PFSK-1 (cell line): Measurements from ENCODE around the gene AGFG2.

Experiments used
- FOXP2 ChIP-seq: optimal IDR thresholded peaks from 2 replicates; pipeline ENCODE3; 2011; ENCODE audit warnings: borderline replicate concordance, control low read depth, inconsistent platforms; ENCODE audit not compliant: insufficient read depth; ENCODE audit errors: extremely low read length, extremely low read depth
- POLR2AphosphoS5 ChIP-seq: IDR thresholded peaks from 2 replicates; pipeline ENCODE4 v1.6.1; 2012; ENCODE audit warnings: low read depth, mild to moderate bottlenecking, control low read depth, low read length, moderate library complexity
- TAF1 ChIP-seq: IDR thresholded peaks from 2 replicates; pipeline ENCODE4 v1.6.1; 2012; ENCODE audit warnings: low read length, control low read depth, borderline replicate concordance; ENCODE audit not compliant: insufficient read depth
- TF ChIP-seq, protein P1 (sequence below), 2 experiments: IDR thresholded peaks; 2 replicates each; pipeline versions ENCODE4 v1.6.1 to v1.8.0; 2011 to 2012; ENCODE audit warnings: low read depth in 2 of 2, low read length in 2 of 2, control low read depth in 1 of 2, inconsistent platforms in 1 of 2, mild to moderate bottlenecking in 1 of 2, moderate library complexity in 1 of 2; ENCODE audit not compliant: insufficient read depth in 1 of 2

DNA sequence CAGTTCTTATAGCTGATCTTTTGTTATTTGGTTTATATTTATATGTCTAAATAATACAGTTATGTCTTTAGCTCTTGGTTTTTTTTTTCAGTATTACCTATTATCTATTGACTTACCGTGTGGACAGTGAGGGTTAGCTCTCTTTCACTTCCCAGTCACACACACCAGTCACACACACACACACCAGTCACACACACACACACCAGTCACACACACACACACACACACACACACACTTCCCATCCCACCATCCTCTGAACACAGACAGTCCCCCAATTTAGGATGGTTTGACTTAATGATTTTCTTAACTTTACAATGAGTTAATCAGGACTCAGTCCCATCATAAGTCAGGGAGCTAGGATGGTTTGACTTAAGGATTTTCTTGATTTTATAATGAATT, 18.9 kb upstream of the AGFG2 start:
- TF ChIP-seq POLR2AphosphoS5 (no peak), TAF1 (no peak), FOXP2 (no peak)
- TF ChIP-seq, protein P1, sequence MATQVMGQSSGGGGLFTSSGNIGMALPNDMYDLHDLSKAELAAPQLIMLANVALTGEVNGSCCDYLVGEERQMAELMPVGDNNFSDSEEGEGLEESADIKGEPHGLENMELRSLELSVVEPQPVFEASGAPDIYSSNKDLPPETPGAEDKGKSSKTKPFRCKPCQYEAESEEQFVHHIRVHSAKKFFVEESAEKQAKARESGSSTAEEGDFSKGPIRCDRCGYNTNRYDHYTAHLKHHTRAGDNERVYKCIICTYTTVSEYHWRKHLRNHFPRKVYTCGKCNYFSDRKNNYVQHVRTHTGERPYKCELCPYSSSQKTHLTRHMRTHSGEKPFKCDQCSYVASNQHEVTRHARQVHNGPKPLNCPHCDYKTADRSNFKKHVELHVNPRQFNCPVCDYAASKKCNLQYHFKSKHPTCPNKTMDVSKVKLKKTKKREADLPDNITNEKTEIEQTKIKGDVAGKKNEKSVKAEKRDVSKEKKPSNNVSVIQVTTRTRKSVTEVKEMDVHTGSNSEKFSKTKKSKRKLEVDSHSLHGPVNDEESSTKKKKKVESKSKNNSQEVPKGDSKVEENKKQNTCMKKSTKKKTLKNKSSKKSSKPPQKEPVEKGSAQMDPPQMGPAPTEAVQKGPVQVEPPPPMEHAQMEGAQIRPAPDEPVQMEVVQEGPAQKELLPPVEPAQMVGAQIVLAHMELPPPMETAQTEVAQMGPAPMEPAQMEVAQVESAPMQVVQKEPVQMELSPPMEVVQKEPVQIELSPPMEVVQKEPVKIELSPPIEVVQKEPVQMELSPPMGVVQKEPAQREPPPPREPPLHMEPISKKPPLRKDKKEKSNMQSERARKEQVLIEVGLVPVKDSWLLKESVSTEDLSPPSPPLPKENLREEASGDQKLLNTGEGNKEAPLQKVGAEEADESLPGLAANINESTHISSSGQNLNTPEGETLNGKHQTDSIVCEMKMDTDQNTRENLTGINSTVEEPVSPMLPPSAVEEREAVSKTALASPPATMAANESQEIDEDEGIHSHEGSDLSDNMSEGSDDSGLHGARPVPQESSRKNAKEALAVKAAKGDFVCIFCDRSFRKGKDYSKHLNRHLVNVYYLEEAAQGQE (IDR thresholded peaks at IDR 0.05; ENCODE audit: insufficient read depth in 1 of 2, low read depth in 2 of 2, low read length in 2 of 2): no peak
